ENCODE results near the gene HOXB2.

DNA sequence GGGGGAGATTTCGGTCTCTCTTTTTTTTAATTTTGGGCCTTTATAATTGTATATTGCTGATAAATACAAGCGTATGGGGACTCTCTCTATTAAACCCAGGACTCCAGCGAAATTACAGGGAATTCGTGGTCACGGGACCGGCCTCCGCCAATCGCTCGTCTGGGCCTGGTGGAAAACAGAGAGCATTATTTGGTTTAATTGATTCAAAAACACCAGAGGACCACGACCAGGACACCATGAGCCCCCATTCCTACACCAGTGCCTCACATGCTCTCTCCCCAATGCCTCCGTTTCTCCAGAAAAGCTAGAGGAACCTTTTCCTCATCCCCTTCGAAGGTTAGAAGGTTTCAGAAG is at the start of gene HOXB2:
- TF ChIP-seq CTCF (IDR thresholded peaks at IDR 0.05; ENCODE audit: borderline replicate concordance, extremely low read depth, low read length, poor library complexity, severe bottlenecking) (no peak), EZH2 (IDR thresholded peaks at IDR 0.05; ENCODE audit: borderline replicate concordance, low read depth, low read length, severe bottlenecking) (no peak)

Data from DND-41 (cell line).